Measurements from ENCODE around the gene PNCK.

DNA sequence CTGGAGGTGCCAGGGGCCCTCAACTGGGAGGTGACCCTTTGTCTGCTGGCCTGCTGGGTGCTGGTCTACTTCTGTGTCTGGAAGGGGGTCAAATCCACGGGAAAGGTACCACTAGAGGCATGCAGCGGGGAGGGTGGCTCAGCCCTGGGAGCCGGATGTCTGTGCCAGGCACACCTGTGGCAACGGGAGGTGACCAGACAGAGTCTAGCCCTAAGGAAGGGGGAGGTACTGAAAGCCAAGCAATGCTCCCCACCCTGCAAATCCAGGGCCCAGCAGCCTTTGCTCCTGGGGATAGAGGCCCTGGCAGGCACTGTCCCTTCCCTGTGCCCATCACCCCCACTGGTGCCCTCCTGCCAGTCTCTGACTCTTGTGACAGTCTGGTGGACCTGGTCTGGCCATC, 18.4 kb upstream of the PNCK start:
- no peak for TF ChIP-seq RAD21 (conservative IDR thresholded peaks at IDR 0.05 in 1 of 2, IDR thresholded peaks at IDR 0.05 in 1 of 2)
- no peak for TF ChIP-seq POLR2A (IDR thresholded peaks at IDR 0.05; ENCODE audit: low read length)
- TF ChIP-seq, protein P1, sequence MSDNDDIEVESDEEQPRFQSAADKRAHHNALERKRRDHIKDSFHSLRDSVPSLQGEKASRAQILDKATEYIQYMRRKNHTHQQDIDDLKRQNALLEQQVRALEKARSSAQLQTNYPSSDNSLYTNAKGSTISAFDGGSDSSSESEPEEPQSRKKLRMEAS (IDR thresholded peaks at IDR 0.05): no peak
- no peak for TF ChIP-seq MYC (IDR thresholded peaks at IDR 0.05; ENCODE audit: borderline replicate concordance, low read length)
- no peak for TF ChIP-seq GATA3 (IDR thresholded peaks at IDR 0.05; ENCODE audit: borderline replicate concordance)
- TF ChIP-seq, protein P2, sequence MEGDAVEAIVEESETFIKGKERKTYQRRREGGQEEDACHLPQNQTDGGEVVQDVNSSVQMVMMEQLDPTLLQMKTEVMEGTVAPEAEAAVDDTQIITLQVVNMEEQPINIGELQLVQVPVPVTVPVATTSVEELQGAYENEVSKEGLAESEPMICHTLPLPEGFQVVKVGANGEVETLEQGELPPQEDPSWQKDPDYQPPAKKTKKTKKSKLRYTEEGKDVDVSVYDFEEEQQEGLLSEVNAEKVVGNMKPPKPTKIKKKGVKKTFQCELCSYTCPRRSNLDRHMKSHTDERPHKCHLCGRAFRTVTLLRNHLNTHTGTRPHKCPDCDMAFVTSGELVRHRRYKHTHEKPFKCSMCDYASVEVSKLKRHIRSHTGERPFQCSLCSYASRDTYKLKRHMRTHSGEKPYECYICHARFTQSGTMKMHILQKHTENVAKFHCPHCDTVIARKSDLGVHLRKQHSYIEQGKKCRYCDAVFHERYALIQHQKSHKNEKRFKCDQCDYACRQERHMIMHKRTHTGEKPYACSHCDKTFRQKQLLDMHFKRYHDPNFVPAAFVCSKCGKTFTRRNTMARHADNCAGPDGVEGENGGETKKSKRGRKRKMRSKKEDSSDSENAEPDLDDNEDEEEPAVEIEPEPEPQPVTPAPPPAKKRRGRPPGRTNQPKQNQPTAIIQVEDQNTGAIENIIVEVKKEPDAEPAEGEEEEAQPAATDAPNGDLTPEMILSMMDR (IDR thresholded peaks at IDR 0.05): no peak

Data from A549 (cell line).